Endothelial cell of umbilical vein (primary cell): Measurements from ENCODE around the gene BGN. TPM values are rescaled to one million over a fixed set of nuclear protein-coding genes. Genes with fewer than 3 reads are reported as not detected.

Source experiments
- BruUV-seq: library from RNA; stranded (reverse); fragments of 400-500 nt; replicated peaks from 2 replicates; lab custom pipeline; 2021; lab: Mats Ljungman, UMichigan
- CTCF ChIA-PET: fragments of 300-600, 350-600 bp; sonication (Branson Sonifier 250); formaldehyde crosslinking; loops from one replicate; lab custom pipeline; 2021; ENCODE audit warnings: antibody characterized with exemption, inconsistent platforms; lab: Charles Lee
- POLR2A ChIA-PET: fragments of 300-600, 350-600 bp; sonication (Branson Sonifier 250); formaldehyde crosslinking; loops from one replicate; lab custom pipeline; 2021; ENCODE audit warnings: antibody characterized with exemption, inconsistent platforms; lab: Charles Lee
- DNase-seq: peaks from one replicate; pipeline ENCODE4 v3.0.0-alpha.2; 2011; ENCODE audit warnings: low read depth, low spot score
- FAIRE-seq: peaks from 2 replicates; lab custom pipeline; 2011; peaks lifted over from hg19 to GRCh38; lab: Jason Lieb, UNC
- H2AFZ ChIP-seq: 2 replicates; pipeline ENCODE4 v1.6.0; 2012; ENCODE audit warnings: low read depth, low read length, control low read depth, inconsistent platforms
- H3K27ac ChIP-seq: 2 replicates; pipeline ENCODE4 v1.5.1; 2011; ENCODE audit warnings: low read depth, mild to moderate bottlenecking, control low read depth, low read length, moderate library complexity; ENCODE audit not compliant: insufficient read depth
- H3K27me3 ChIP-seq, 2 experiments: 2 replicates each; pipeline versions ENCODE4 v1.6.0 to v1.6.1; 2011; ENCODE audit warnings: low read length in 2 of 2, mixed read lengths in 1 of 2; ENCODE audit not compliant: control insufficient read depth in 2 of 2, insufficient read depth in 2 of 2
- H3K36me3 ChIP-seq, 2 experiments: 2 replicates in 1 of 2; 3 replicates in 1 of 2; pipeline ENCODE4 v1.5.1; 2011; ENCODE audit warnings: low read length in 2 of 2, mild to moderate bottlenecking in 1 of 2, moderate library complexity in 1 of 2; ENCODE audit not compliant: control insufficient read depth in 2 of 2, insufficient read depth in 2 of 2; ENCODE audit errors: extremely low read depth in 1 of 2
- H3K4me1 ChIP-seq: 3 replicates; pipeline ENCODE4 v1.5.1; 2011; ENCODE audit warnings: mild to moderate bottlenecking, low read length; ENCODE audit not compliant: control insufficient read depth, insufficient read depth; ENCODE audit errors: extremely low read depth
- H3K4me2 ChIP-seq: 2 replicates; pipeline ENCODE4 v1.6.1; 2011; ENCODE audit warnings: low read length, control low read depth, mixed read lengths; ENCODE audit not compliant: insufficient read depth
- H3K4me3 ChIP-seq, 3 experiments: fragments of 200-600 bp in 1 of 3; sonication (generic), shearing (Covaris generic) in 1 of 3; replicated peaks in 1 of 3; 2 replicates each; pipeline ENCODE4 v1.5.1; 2011 to 2016; ENCODE audit warnings: control low read depth in 3 of 3, low read length in 3 of 3, mild to moderate bottlenecking in 2 of 3, inconsistent platforms in 1 of 3, low read depth in 1 of 3, moderate library complexity in 1 of 3; ENCODE audit not compliant: insufficient read depth in 1 of 3
- H3K79me2 ChIP-seq: 2 replicates; pipeline ENCODE4 v1.6.0; 2012; ENCODE audit warnings: low read length, inconsistent platforms; ENCODE audit not compliant: control insufficient read depth, insufficient read depth
- H3K9ac ChIP-seq: replicated peaks from 2 replicates; pipeline ENCODE3; 2011; ENCODE audit warnings: low read length, control low read depth; ENCODE audit not compliant: insufficient read depth; ENCODE audit errors: extremely low read depth
- H3K9me1 ChIP-seq: replicated peaks from 3 replicates; pipeline ENCODE4 v1.6.0; 2011; ENCODE audit warnings: mild to moderate bottlenecking, low read length; ENCODE audit not compliant: control insufficient read depth, insufficient read depth; ENCODE audit errors: extremely low read depth
- H3K9me3 ChIP-seq: replicated peaks from 2 replicates; pipeline ENCODE4 v1.5.1; 2012; ENCODE audit warnings: low read length, inconsistent platforms; ENCODE audit not compliant: control insufficient read depth, insufficient read depth
- H4K20me1 ChIP-seq: replicated peaks from 2 replicates; pipeline ENCODE3; 2011; ENCODE audit warnings: mild to moderate bottlenecking, low read length; ENCODE audit not compliant: control insufficient read depth, insufficient read depth; ENCODE audit errors: extremely low read depth
- CTCF ChIP-seq, 2 donors: IDR thresholded peaks; 1 replicate in 1 of 2; 2 replicates in 1 of 2; pipeline ENCODE4 v1.5.1; 2011; ENCODE audit warnings: low read length in 2 of 2, mild to moderate bottlenecking in 2 of 2, moderate library complexity in 2 of 2, control low read depth in 1 of 2, inconsistent platforms in 1 of 2, low read depth in 1 of 2; ENCODE audit not compliant: insufficient read depth in 1 of 2; ENCODE audit errors: extremely low read depth in 1 of 2
- EZH2 ChIP-seq: IDR thresholded peaks from 2 replicates; pipeline ENCODE4 v1.6.1; 2012; ENCODE audit warnings: borderline replicate concordance, low read depth, mild to moderate bottlenecking, moderate library complexity, low read length, inconsistent platforms; ENCODE audit not compliant: severe bottlenecking
- FOS ChIP-seq: IDR thresholded peaks from 2 replicates; pipeline ENCODE4 v1.6.1; 2011; ENCODE audit warnings: mild to moderate bottlenecking, low read length, moderate library complexity, borderline replicate concordance; ENCODE audit not compliant: insufficient read depth
- GATA2 ChIP-seq: IDR thresholded peaks from 2 replicates; pipeline ENCODE4 v1.7.0; 2011; ENCODE audit warnings: low read depth, mild to moderate bottlenecking, moderate library complexity, mixed read lengths, low read length; ENCODE audit not compliant: insufficient read length, insufficient read depth
- MAX ChIP-seq: IDR thresholded peaks from 2 replicates; pipeline ENCODE4 v1.6.1; 2011; ENCODE audit not compliant: insufficient read depth, insufficient read length
- MYC ChIP-seq: IDR thresholded peaks from one replicate; pipeline ENCODE4 v1.6.1; 2011; ENCODE audit warnings: mild to moderate bottlenecking, low read depth, low read length
- POLR2A ChIP-seq: IDR thresholded peaks from 2 replicates; pipeline ENCODE4 v1.6.1; 2012; ENCODE audit warnings: low read depth, mild to moderate bottlenecking, control low read depth, low read length
- POLR2AphosphoS5 ChIP-seq: IDR thresholded peaks from 2 replicates; pipeline ENCODE4 v1.6.1; 2012; ENCODE audit warnings: low read depth, mild to moderate bottlenecking, control low read depth, low read length, moderate library complexity; ENCODE audit not compliant: insufficient read depth
- dilution Hi-C: fragments of 300-500 bp; cut with MboI; formaldehyde crosslinking; loops from one replicate; pipeline ENCODE4 v1.15.0; 2019; ENCODE audit warnings: low sequenced_read_pairs; ENCODE audit not compliant: extremely low pct_ligation_motif_present
- intact Hi-C: fragments of 100-400 bp; cut with micrococcal nuclease; formaldehyde crosslinking; loops from one replicate; pipeline ENCODE4 v1.10.0; 2022
- polyA plus RNA-seq, 4 experiments: library from polyadenylated mRNA; depleted of rRNA in 3 of 4; stranded (reverse) in 3 of 4; unstranded in 1 of 4; fragments of >200 nt; gene quantifications; 2 replicates each; pipeline versions ENCODE4 v1.2.1 to v1.2.3, GENCODE V29; 2011 to 2012; ENCODE audit warnings: missing spikeins in 1 of 4
- total RNA-seq: library from RNA; stranded (reverse); gene quantifications from 2 replicates; pipeline ENCODE4 v1.2.3, GENCODE V29; 2021

BGN gene
- total and polyA plus RNA-seq, 2 donors (not counting 3 experiments of a cell fraction or from before 2014, with no cell fraction given), result 479 to 879 TPM

GRCh38 chrX:153476666-153477363, 18.0 kb upstream of the BGN start:
- TF ChIP-seq EZH2 (no peak), FOS (peak; percentile 35), GATA2 (no peak), MAX (no peak), POLR2AphosphoS5 (no peak), POLR2A (no peak), MYC (no peak), CTCF (IDR thresholded peaks at IDR 0.05; ENCODE audit: extremely low read depth in 1 of 2, insufficient read depth in 1 of 2, low read depth in 1 of 2, low read length in 2 of 2) (no peak)
- Histone ChIP-seq H2AFZ (no peak overlapping the region), H4K20me1 (no peaks in the 10 kb centered on the region), H3K9me3 (no peaks in the 10 kb centered on the region), H3K79me2 (no peaks in the 10 kb centered on the region), H3K4me2 (no peak overlapping the region), H3K4me1 (peaks cover 28% of the 10 kb centered on the region), H3K27me3 (no peaks in the 10 kb centered on the region), H3K36me3 (no peaks in the 10 kb centered on the region), H3K9ac (peak overlapping the region; percentile 51), H3K27ac (peak overlapping the region; percentile 73), H3K4me3 (no peak overlapping the region), H3K9me1 (no peaks in the 10 kb centered on the region)
- dilution Hi-C loops (no loop called here), intact Hi-C loops (loop anchor here (1.0 kb wide), 1 partner anchor 11 kb away; no protein-coding TSS in a partner anchor)
- CTCF ChIA-PET, result interaction anchor here (1.1 to 2.3 kb wide), 7 partner anchors 9 to 30 kb away, joined by 3 to 11 read pairs (median 7); partner anchors contain the start of gene BGN
- peak; percentile 94 for FAIRE-seq
- peak; percentile 87 for DNase-seq
- POLR2A ChIA-PET, result interaction anchor here (0.5 to 1.6 kb wide), 3 partner anchors 15 to 156 kb away, joined by 4 to 6 read pairs (median 4); partner anchors contain the start of gene BGN
- BruUV-seq, result no TSS peak
